Endothelial cell of umbilical vein (primary cell): Measurements from ENCODE around the gene CUEDC2. TPM values are rescaled to one million over a fixed set of nuclear protein-coding genes. Genes with fewer than 3 reads are reported as not detected.

Experiments used
- BruUV-seq: library from RNA; stranded (reverse); fragments of 400-500 nt; replicated peaks from 2 replicates; lab custom pipeline; 2021; lab: Mats Ljungman, UMichigan
- CTCF ChIA-PET: fragments of 300-600, 350-600 bp; sonication (Branson Sonifier 250); formaldehyde crosslinking; loops from one replicate; lab custom pipeline; 2021; ENCODE audit warnings: antibody characterized with exemption, inconsistent platforms; lab: Charles Lee
- POLR2A ChIA-PET: fragments of 300-600, 350-600 bp; sonication (Branson Sonifier 250); formaldehyde crosslinking; loops from one replicate; lab custom pipeline; 2021; ENCODE audit warnings: antibody characterized with exemption, inconsistent platforms; lab: Charles Lee
- DNase-seq: peaks from one replicate; pipeline ENCODE4 v3.0.0-alpha.2; 2011; ENCODE audit warnings: low read depth, low spot score
- FAIRE-seq: peaks from 2 replicates; lab custom pipeline; 2011; peaks lifted over from hg19 to GRCh38; lab: Jason Lieb, UNC
- H2AFZ ChIP-seq: 2 replicates; pipeline ENCODE4 v1.6.0; 2012; ENCODE audit warnings: low read depth, low read length, control low read depth, inconsistent platforms
- H3K27ac ChIP-seq: 2 replicates; pipeline ENCODE4 v1.5.1; 2011; ENCODE audit warnings: low read depth, mild to moderate bottlenecking, control low read depth, low read length, moderate library complexity; ENCODE audit not compliant: insufficient read depth
- H3K27me3 ChIP-seq, 2 experiments: 2 replicates each; pipeline versions ENCODE4 v1.6.0 to v1.6.1; 2011; ENCODE audit warnings: low read length in 2 of 2, mixed read lengths in 1 of 2; ENCODE audit not compliant: control insufficient read depth in 2 of 2, insufficient read depth in 2 of 2
- H3K36me3 ChIP-seq, 2 experiments: 2 replicates in 1 of 2; 3 replicates in 1 of 2; pipeline ENCODE4 v1.5.1; 2011; ENCODE audit warnings: low read length in 2 of 2, mild to moderate bottlenecking in 1 of 2, moderate library complexity in 1 of 2; ENCODE audit not compliant: control insufficient read depth in 2 of 2, insufficient read depth in 2 of 2; ENCODE audit errors: extremely low read depth in 1 of 2
- H3K4me1 ChIP-seq: 3 replicates; pipeline ENCODE4 v1.5.1; 2011; ENCODE audit warnings: mild to moderate bottlenecking, low read length; ENCODE audit not compliant: control insufficient read depth, insufficient read depth; ENCODE audit errors: extremely low read depth
- H3K4me2 ChIP-seq: 2 replicates; pipeline ENCODE4 v1.6.1; 2011; ENCODE audit warnings: low read length, control low read depth, mixed read lengths; ENCODE audit not compliant: insufficient read depth
- H3K4me3 ChIP-seq, 3 experiments: fragments of 200-600 bp in 1 of 3; sonication (generic), shearing (Covaris generic) in 1 of 3; replicated peaks in 1 of 3; 2 replicates each; pipeline ENCODE4 v1.5.1; 2011 to 2016; ENCODE audit warnings: control low read depth in 3 of 3, low read length in 3 of 3, mild to moderate bottlenecking in 2 of 3, inconsistent platforms in 1 of 3, low read depth in 1 of 3, moderate library complexity in 1 of 3; ENCODE audit not compliant: insufficient read depth in 1 of 3
- H3K79me2 ChIP-seq: 2 replicates; pipeline ENCODE4 v1.6.0; 2012; ENCODE audit warnings: low read length, inconsistent platforms; ENCODE audit not compliant: control insufficient read depth, insufficient read depth
- H3K9ac ChIP-seq: replicated peaks from 2 replicates; pipeline ENCODE3; 2011; ENCODE audit warnings: low read length, control low read depth; ENCODE audit not compliant: insufficient read depth; ENCODE audit errors: extremely low read depth
- H3K9me1 ChIP-seq: replicated peaks from 3 replicates; pipeline ENCODE4 v1.6.0; 2011; ENCODE audit warnings: mild to moderate bottlenecking, low read length; ENCODE audit not compliant: control insufficient read depth, insufficient read depth; ENCODE audit errors: extremely low read depth
- H3K9me3 ChIP-seq: replicated peaks from 2 replicates; pipeline ENCODE4 v1.5.1; 2012; ENCODE audit warnings: low read length, inconsistent platforms; ENCODE audit not compliant: control insufficient read depth, insufficient read depth
- H4K20me1 ChIP-seq: replicated peaks from 2 replicates; pipeline ENCODE3; 2011; ENCODE audit warnings: mild to moderate bottlenecking, low read length; ENCODE audit not compliant: control insufficient read depth, insufficient read depth; ENCODE audit errors: extremely low read depth
- CTCF ChIP-seq, 2 donors: IDR thresholded peaks; 1 replicate in 1 of 2; 2 replicates in 1 of 2; pipeline ENCODE4 v1.5.1; 2011; ENCODE audit warnings: low read length in 2 of 2, mild to moderate bottlenecking in 2 of 2, moderate library complexity in 2 of 2, control low read depth in 1 of 2, inconsistent platforms in 1 of 2, low read depth in 1 of 2; ENCODE audit not compliant: insufficient read depth in 1 of 2; ENCODE audit errors: extremely low read depth in 1 of 2
- EZH2 ChIP-seq: IDR thresholded peaks from 2 replicates; pipeline ENCODE4 v1.6.1; 2012; ENCODE audit warnings: borderline replicate concordance, low read depth, mild to moderate bottlenecking, moderate library complexity, low read length, inconsistent platforms; ENCODE audit not compliant: severe bottlenecking
- GATA2 ChIP-seq: IDR thresholded peaks from 2 replicates; pipeline ENCODE4 v1.7.0; 2011; ENCODE audit warnings: low read depth, mild to moderate bottlenecking, moderate library complexity, mixed read lengths, low read length; ENCODE audit not compliant: insufficient read length, insufficient read depth
- JUN ChIP-seq: IDR thresholded peaks from 2 replicates; pipeline ENCODE4 v1.6.1; 2011; ENCODE audit warnings: borderline replicate concordance, low read depth; ENCODE audit not compliant: insufficient read length, insufficient read depth
- MYC ChIP-seq: IDR thresholded peaks from one replicate; pipeline ENCODE4 v1.6.1; 2011; ENCODE audit warnings: mild to moderate bottlenecking, low read depth, low read length
- POLR2A ChIP-seq: IDR thresholded peaks from 2 replicates; pipeline ENCODE4 v1.6.1; 2012; ENCODE audit warnings: low read depth, mild to moderate bottlenecking, control low read depth, low read length
- POLR2AphosphoS5 ChIP-seq: IDR thresholded peaks from 2 replicates; pipeline ENCODE4 v1.6.1; 2012; ENCODE audit warnings: low read depth, mild to moderate bottlenecking, control low read depth, low read length, moderate library complexity; ENCODE audit not compliant: insufficient read depth
- dilution Hi-C: fragments of 300-500 bp; cut with MboI; formaldehyde crosslinking; loops from one replicate; pipeline ENCODE4 v1.15.0; 2019; ENCODE audit warnings: low sequenced_read_pairs; ENCODE audit not compliant: extremely low pct_ligation_motif_present
- intact Hi-C: fragments of 100-400 bp; cut with micrococcal nuclease; formaldehyde crosslinking; loops from one replicate; pipeline ENCODE4 v1.10.0; 2022
- polyA plus RNA-seq, 4 experiments: library from polyadenylated mRNA; depleted of rRNA in 3 of 4; stranded (reverse) in 3 of 4; unstranded in 1 of 4; fragments of >200 nt; gene quantifications; 2 replicates each; pipeline versions ENCODE4 v1.2.1 to v1.2.3, GENCODE V29; 2011 to 2012; ENCODE audit warnings: missing spikeins in 1 of 4
- total RNA-seq: library from RNA; stranded (reverse); gene quantifications from 2 replicates; pipeline ENCODE4 v1.2.3, GENCODE V29; 2021

The CUEDC2 gene
- total and polyA plus RNA-seq, 2 donors (not counting 3 experiments of a cell fraction or from before 2014, with no cell fraction given), result 61.5 to 96.7 TPM

- POLR2A ChIA-PET, result no interaction called here
- intact Hi-C loops (no loop called here), dilution Hi-C loops (no loop called here)
- Histone ChIP-seq H3K27ac (no peak overlapping the region), H3K36me3 (no peaks in the 10 kb centered on the region), H3K27me3 (peaks cover 0 to under 1% of the 10 kb centered on the region in 2 experiments), H3K4me3 (no peak overlapping the region), H3K9me3 (no peaks in the 10 kb centered on the region), H4K20me1 (no peaks in the 10 kb centered on the region), H2AFZ (no peak overlapping the region), H3K79me2 (no peaks in the 10 kb centered on the region), H3K9me1 (no peaks in the 10 kb centered on the region), H3K4me2 (no peak overlapping the region), H3K9ac (no peak overlapping the region), H3K4me1 (no peaks in the 10 kb centered on the region)
- FAIRE-seq (no peak), DNase-seq (no peak)
- CTCF ChIA-PET, result interaction anchor here (1.3 kb wide), 1 partner anchor 12 kb away, joined by 3 read pairs; no protein-coding TSS in a partner anchor
- no peak for TF ChIP-seq EZH2
- BruUV-seq, result no TSS peak
These were observed 35.6 kb upstream of the CUEDC2 start for GRCh38 chr10:102467971-102468438.

GRCh38 chr10:102467318-102467717 lies 34.9 kb upstream of the CUEDC2 start:
- H3K4me3 ChIP-seq, result no peak overlapping the region
- DNase-seq, result no peak
- TF ChIP-seq POLR2AphosphoS5, result no peak
- no peak for TF ChIP-seq GATA2
- TF ChIP-seq JUN, result no peak
- TF ChIP-seq EZH2, result no peak
- TF ChIP-seq CTCF (IDR thresholded peaks at IDR 0.05; ENCODE audit: extremely low read depth in 1 of 2, insufficient read depth in 1 of 2, low read depth in 1 of 2, low read length in 2 of 2), result no peak
- TF ChIP-seq POLR2A, result no peak
- no peak for TF ChIP-seq MYC
- BruUV-seq, result no TSS peak
- no peak for FAIRE-seq
- intact Hi-C loops, result no loop called here
- H3K36me3 ChIP-seq, result no peaks in the 10 kb centered on the region
- H3K27me3 ChIP-seq, result peaks cover 0 to 4% of the 10 kb centered on the region in 2 experiments
- no peaks in the 10 kb centered on the region for H3K9me1 ChIP-seq
- H3K9ac ChIP-seq, result no peak overlapping the region
- H3K79me2 ChIP-seq, result no peaks in the 10 kb centered on the region
- H3K9me3 ChIP-seq, result no peaks in the 10 kb centered on the region
- ChIA-PET POLR2A (no interaction called here), CTCF (no interaction called here)
- H3K4me1 ChIP-seq, result no peaks in the 10 kb centered on the region
- H2AFZ ChIP-seq, result no peak overlapping the region
- H4K20me1 ChIP-seq, result no peaks in the 10 kb centered on the region
- dilution Hi-C loops, result no loop called here
- H3K4me2 ChIP-seq, result no peak overlapping the region
- H3K27ac ChIP-seq, result no peak overlapping the region
